A549 (cell line): ENCODE data around the gene THPO. TPM values are rescaled to one million over a fixed set of nuclear protein-coding genes. Genes with fewer than 3 reads are reported as not detected.
A peak's percentile ranks its signal among the peaks of the same experiment; 100 is the strongest.

Source experiments
- ATAC-seq, 2 experiments: fragments of 200-7000 bp in 1 of 2; fragments of >200 bp in 1 of 2; cut with Nextera tagmentation in 1 of 2; cut with Tn5 transposase in 1 of 2; 3 replicates each; pipeline versions ENCODE4 v1.8.0 to v1.9.1; 2018 to 2020; ENCODE audit warnings: mild to moderate bottlenecking in 1 of 2, moderate library complexity in 1 of 2
- CTCF ChIA-PET: fragments of 300-600 bp; sonication (Branson Sonifier 250); formaldehyde crosslinking; extraction: SDS; loops from one replicate; lab custom pipeline; 2021; ENCODE audit warnings: antibody characterized with exemption, inconsistent platforms; lab: Yijun Ruan, JAX
- POLR2A ChIA-PET: fragments of 350-600 bp; formaldehyde crosslinking; extraction: SDS; loops from one replicate; lab custom pipeline; 2021; ENCODE audit warnings: antibody characterized with exemption, inconsistent platforms; lab: Yijun Ruan, JAX
- DNase-seq, 2 experiments: peaks; one replicate each; pipeline versions ENCODE4 v3.0.0 to v3.0.0-alpha.2; 2011 to 2016; ENCODE audit warnings: low read depth in 1 of 2, low spot score in 1 of 2
- FAIRE-seq: peaks from 2 replicates; lab custom pipeline; 2011; peaks lifted over from hg19 to GRCh38; lab: Jason Lieb, UNC
- H3K27ac ChIP-seq, 2 experiments: fragments of >200 bp; sonication (Bioruptor Twin); formaldehyde crosslinking; 3 replicates each; pipeline ENCODE4 v1.5.1; 2016 to 2017
- H3K4me1 ChIP-seq: fragments of >200 bp; sonication (Bioruptor Twin); formaldehyde crosslinking; 3 replicates; pipeline ENCODE4 v1.6.1; 2016
- H3K4me2 ChIP-seq: fragments of >200 bp; sonication (Bioruptor Twin); formaldehyde crosslinking; 3 replicates; pipeline ENCODE4 v1.6.1; 2016
- H3K4me3 ChIP-seq: fragments of >200 bp; sonication (Bioruptor Twin); formaldehyde crosslinking; 3 replicates; pipeline ENCODE4 v1.5.1; 2016
- H3K9me3 ChIP-seq: fragments of >200 bp; sonication (Bioruptor Twin); formaldehyde crosslinking; 3 replicates; pipeline ENCODE4 v1.6.1; 2016
- BCL3 ChIP-seq: fragments of >200 bp; sonication (Bioruptor Twin); formaldehyde crosslinking; IDR thresholded peaks from 3 replicates; pipeline ENCODE4 v1.6.1; 2016
- CHD2 ChIP-seq: fragments of 150-350 bp; IDR thresholded peaks from 2 replicates; pipeline ENCODE4 v1.6.1; 2014; ENCODE audit warnings: low read length; ENCODE audit not compliant: partially characterized antibody
- CTCF ChIP-seq: fragments of >200 bp; sonication (Bioruptor Twin); formaldehyde crosslinking; IDR thresholded peaks from 3 replicates; pipeline ENCODE4 v1.5.1; 2016
- E2F6 ChIP-seq: IDR thresholded peaks from 2 replicates; pipeline ENCODE4 v1.6.1; 2012; ENCODE audit warnings: low read depth, borderline replicate concordance
- GATA3 ChIP-seq: IDR thresholded peaks from 2 replicates; pipeline ENCODE4 v1.6.1; 2012; ENCODE audit warnings: borderline replicate concordance
- HES2 ChIP-seq: fragments of >200 bp; sonication (Bioruptor Twin); formaldehyde crosslinking; IDR thresholded peaks from 2 replicates; pipeline ENCODE4 v1.6.1; 2016
- HEYL ChIP-seq: fragments of 250-450 bp; sonication (Bioruptor Pico); IDR thresholded peaks from 2 replicates; pipeline ENCODE4 v1.8.0; 2021; ENCODE audit warnings: mild to moderate bottlenecking, moderate library complexity
- KDM5A ChIP-seq: fragments of 200-600 bp; sonication (generic); IDR thresholded peaks from 2 replicates; pipeline ENCODE4 v1.6.1; 2016; ENCODE audit warnings: antibody characterized with exemption, mild to moderate bottlenecking
- MAFK ChIP-seq: fragments of 450-650 bp; IDR thresholded peaks from 2 replicates; pipeline ENCODE4 v1.6.1; 2014; ENCODE audit not compliant: partially characterized antibody
- MAX ChIP-seq: IDR thresholded peaks from 2 replicates; pipeline ENCODE4 v1.6.1; 2012
- MAZ ChIP-seq: fragments of 150-350 bp; IDR thresholded peaks from 2 replicates; pipeline ENCODE4 v1.6.1; 2014; ENCODE audit warnings: antibody characterized with exemption, low read depth, low read length, borderline replicate concordance
- MYC ChIP-seq: IDR thresholded peaks from 2 replicates; pipeline ENCODE4 v1.6.1; 2012; ENCODE audit warnings: mild to moderate bottlenecking, inconsistent platforms, low read length, improper control_type of control experiment, borderline replicate concordance
- NPAS2 ChIP-seq: fragments of 250-450 bp; sonication (Bioruptor Pico); IDR thresholded peaks from 2 replicates; pipeline ENCODE4 v1.8.0; 2022; ENCODE audit warnings: mild to moderate bottlenecking, moderate library complexity, borderline replicate concordance
- PHF8 ChIP-seq: fragments of 200-600 bp; sonication (generic); IDR thresholded peaks from 2 replicates; pipeline ENCODE4 v1.6.1; 2016; ENCODE audit warnings: low read depth, mild to moderate bottlenecking, antibody characterized with exemption, moderate library complexity, borderline replicate concordance
- POLR2A ChIP-seq: IDR thresholded peaks from 2 replicates; pipeline ENCODE4 v1.6.1; 2012; ENCODE audit warnings: mild to moderate bottlenecking, low read length
- RAD21 ChIP-seq, 2 experiments: fragments of >200 bp in 1 of 2; sonication (Bioruptor Twin) in 1 of 2; formaldehyde crosslinking in 1 of 2; IDR thresholded peaks in 1 of 2; conservative IDR thresholded peaks in 1 of 2; 2 replicates in 1 of 2; 3 replicates in 1 of 2; pipeline ENCODE4 v1.6.1; 2012 to 2018; ENCODE audit warnings: inconsistent platforms in 1 of 2
- RCOR1 ChIP-seq: fragments of 150-350 bp; IDR thresholded peaks from 2 replicates; pipeline ENCODE4 v1.6.1; 2014; ENCODE audit warnings: antibody characterized with exemption, low read length, low read depth
- USF2 ChIP-seq: fragments of 450-650 bp; IDR thresholded peaks from 2 replicates; pipeline ENCODE4 v1.6.1; 2014; ENCODE audit warnings: antibody characterized with exemption
- ZNF302 ChIP-seq: fragments of 250-450 bp; sonication (Bioruptor Pico); IDR thresholded peaks from 2 replicates; pipeline ENCODE4 v1.9.0; 2021; ENCODE audit warnings: inconsistent platforms, mild to moderate bottlenecking, moderate library complexity
- WGBS: methylation state at CpG from one replicate; pipeline ENCODE4 v1.1.6; 2017; ENCODE audit errors: missing lambda C conversion rate; 5-methylcytosine and 5-hydroxymethylcytosine counted together
- polyA plus RNA-seq, 4 experiments: library from polyadenylated mRNA; depleted of rRNA in 3 of 4; stranded (reverse); fragments of >200 nt; fragmentation: RNase III in 1 of 4; extraction: RNeasy Plus Mini Kit Qiagen cat#74134 plus additional on column Dnase treatment in 1 of 4; gene quantifications; 2 replicates in 3 of 4; 3 replicates in 1 of 4; pipeline ENCODE4 v1.2.3, GENCODE V29; 2011 to 2017

THPO gene
- polyA plus RNA-seq, 2 of the 4 experiments (the other 2 are of a cell fraction) = 0.06 TPM; not detected in 1

- no peak for ATAC-seq
These were observed 30.5 kb downstream of the THPO start for GRCh38 chr3:184347321-184348056.

GRCh38 chr3:184346480-184347190 lies 31.4 kb downstream of the THPO start:
- TF ChIP-seq NPAS2 (CRISPR knock-in tag) (no peak), MAZ (no peak), E2F6 (no peak), RAD21 (conservative IDR thresholded peaks at IDR 0.05 in 1 of 2, IDR thresholded peaks at IDR 0.05 in 1 of 2) (no peak), HEYL (CRISPR knock-in tag) (no peak), RCOR1 (no peak), GATA3 (no peak), BCL3 (no peak), ZNF302 (CRISPR knock-in tag) (no peak), USF2 (no peak), HES2 (no peak), POLR2A (no peak), CTCF (no peak), CHD2 (no peak), PHF8 (no peak)
- ChIA-PET POLR2A (no interaction called here), CTCF (no interaction called here)
- H3K4me3 ChIP-seq = no peak overlapping the region
- no peak overlapping the region for H3K4me2 ChIP-seq
- DNase-seq (no peak), FAIRE-seq (no peak), ATAC-seq (no peak)
- peaks cover 8% of the 10 kb centered on the region; the same call in 2 of the 3 replicates for H3K4me1 ChIP-seq
- whole genome bisulfite sequencing = 92% methylated on average over 12 of the region's 20 CpGs
- H3K27ac ChIP-seq = no peak overlapping the region
- no peaks in the 10 kb centered on the region for H3K9me3 ChIP-seq

More at GRCh38 chr3:184347321-184348056, 30.5 kb downstream of the THPO start:
- peaks cover 8% of the 10 kb centered on the region; the same call in 2 of the 3 replicates for H3K4me1 ChIP-seq
- 84% methylated on average over 12 of the region's 12 CpGs for WGBS
- CTCF ChIA-PET = interaction anchor here (0.6 to 1.7 kb wide), 4 partner anchors 19 to 452 kb away, joined by 3 to 4 read pairs (median 3); no protein-coding TSS in a partner anchor
- DNase-seq (no peak), FAIRE-seq (no peak)
- no peak overlapping the region for H3K4me2 ChIP-seq
- no peaks in the 10 kb centered on the region for H3K9me3 ChIP-seq
- POLR2A ChIA-PET = no interaction called here
- H3K4me3 ChIP-seq = no peak overlapping the region
- no peak overlapping the region for H3K27ac ChIP-seq
- TF ChIP-seq KDM5A (no peak), E2F6 (no peak), MAX (no peak), MAFK (peak; percentile 42), RAD21 (conservative IDR thresholded peaks at IDR 0.05 in 1 of 2, IDR thresholded peaks at IDR 0.05 in 1 of 2) (no peak), MYC (no peak)
